CD4-positive, alpha-beta T cell treated with Interferon gamma for 1 hour (primary cell): ENCODE data around the gene UNC13A.

Experiments used
- DNase-seq: peaks from one replicate; pipeline ENCODE4 v3.0.0-alpha.2; 2020

UNC13A gene

GRCh38 chr19:17687857-17688784 is at the start of gene UNC13A:
Gene UNC13A (minus strand): TSS chr19:17688354. CDS start chr19:17688199, 155 bp downstream.
- DNase-seq, result peak; percentile 32

GRCh38 chr19:17737690-17738153 is 49.6 kb upstream of the UNC13A start:
- no peak for DNase-seq

GRCh38 chr19:17735410-17735809 is 47.3 kb upstream of the UNC13A start:
- DNase-seq, result no peak

GRCh38 chr19:17734146-17734545 is 46.0 kb upstream of the UNC13A start:
- DNase-seq, result no peak

- no peak for DNase-seq
Measured at GRCh38 chr19:17733127-17733526, 45.0 kb upstream of the UNC13A start.

- DNase-seq, result no peak
Measured at GRCh38 chr19:17727843-17728242, 39.7 kb upstream of the UNC13A start.

- no peak for DNase-seq
Measured at GRCh38 chr19:17726964-17727773, 39.0 kb upstream of the UNC13A start.

GRCh38 chr19:17726136-17726741 is 38.1 kb upstream of the UNC13A start:
- DNase-seq, result no peak

GRCh38 chr19:17725422-17726078 is 37.4 kb upstream of the UNC13A start:
- DNase-seq, result no peak

GRCh38 chr19:17724655-17725054 is 36.5 kb upstream of the UNC13A start:
- no peak for DNase-seq

GRCh38 chr19:17722655-17723240 is 34.6 kb upstream of the UNC13A start:
- DNase-seq, result no peak

- DNase-seq, result peak; percentile 13
Measured at GRCh38 chr19:17721821-17722220, 33.7 kb upstream of the UNC13A start.

- DNase-seq, result no peak
Measured at GRCh38 chr19:17721111-17721628, 33.0 kb upstream of the UNC13A start.

GRCh38 chr19:17720440-17720839 is 32.3 kb upstream of the UNC13A start:
- DNase-seq, result no peak

- no peak for DNase-seq
Measured at GRCh38 chr19:17719730-17720400, 31.7 kb upstream of the UNC13A start.

- peak; percentile 50 for DNase-seq
Measured at GRCh38 chr19:17718947-17719711, 31.0 kb upstream of the UNC13A start, which contains the start of gene MAP1S. Gene MAP1S (plus strand): TSS chr19:17719480. CDS start chr19:17719503, 23 bp downstream.

GRCh38 chr19:17718550-17718946 is 30.4 kb upstream of the UNC13A start:
- DNase-seq, result no peak

GRCh38 chr19:17716309-17716929 is 28.3 kb upstream of the UNC13A start:
- no peak for DNase-seq

- DNase-seq, result no peak
Measured at GRCh38 chr19:17711851-17712250, 23.7 kb upstream of the UNC13A start.

- DNase-seq, result no peak
Measured at GRCh38 chr19:17706750-17707181, 18.6 kb upstream of the UNC13A start.
